Endothelial cell of umbilical vein (primary cell): ENCODE results near the gene FAM118B.

Experiments used
- EZH2 ChIP-seq: IDR thresholded peaks from 2 replicates; pipeline ENCODE4 v1.6.1; 2012; ENCODE audit warnings: borderline replicate concordance, low read depth, mild to moderate bottlenecking, moderate library complexity, low read length, inconsistent platforms; ENCODE audit not compliant: severe bottlenecking
- GATA2 ChIP-seq: IDR thresholded peaks from 2 replicates; pipeline ENCODE4 v1.7.0; 2011; ENCODE audit warnings: low read depth, mild to moderate bottlenecking, moderate library complexity, mixed read lengths, low read length; ENCODE audit not compliant: insufficient read length, insufficient read depth
- MYC ChIP-seq: IDR thresholded peaks from one replicate; pipeline ENCODE4 v1.6.1; 2011; ENCODE audit warnings: mild to moderate bottlenecking, low read depth, low read length
- POLR2A ChIP-seq: IDR thresholded peaks from 2 replicates; pipeline ENCODE4 v1.6.1; 2012; ENCODE audit warnings: low read depth, mild to moderate bottlenecking, control low read depth, low read length
- POLR2AphosphoS5 ChIP-seq: IDR thresholded peaks from 2 replicates; pipeline ENCODE4 v1.6.1; 2012; ENCODE audit warnings: low read depth, mild to moderate bottlenecking, control low read depth, low read length, moderate library complexity; ENCODE audit not compliant: insufficient read depth
- TF ChIP-seq, protein P1 (sequence below), 2 donors: IDR thresholded peaks; 1 replicate in 1 of 2; 2 replicates in 1 of 2; pipeline ENCODE4 v1.5.1; 2011; ENCODE audit warnings: low read length in 2 of 2, mild to moderate bottlenecking in 2 of 2, moderate library complexity in 2 of 2, control low read depth in 1 of 2, inconsistent platforms in 1 of 2, low read depth in 1 of 2; ENCODE audit not compliant: insufficient read depth in 1 of 2; ENCODE audit errors: extremely low read depth in 1 of 2
- TF ChIP-seq, protein P2 (sequence below): IDR thresholded peaks from 2 replicates; pipeline ENCODE4 v1.6.1; 2011; ENCODE audit not compliant: insufficient read depth, insufficient read length

DNA sequence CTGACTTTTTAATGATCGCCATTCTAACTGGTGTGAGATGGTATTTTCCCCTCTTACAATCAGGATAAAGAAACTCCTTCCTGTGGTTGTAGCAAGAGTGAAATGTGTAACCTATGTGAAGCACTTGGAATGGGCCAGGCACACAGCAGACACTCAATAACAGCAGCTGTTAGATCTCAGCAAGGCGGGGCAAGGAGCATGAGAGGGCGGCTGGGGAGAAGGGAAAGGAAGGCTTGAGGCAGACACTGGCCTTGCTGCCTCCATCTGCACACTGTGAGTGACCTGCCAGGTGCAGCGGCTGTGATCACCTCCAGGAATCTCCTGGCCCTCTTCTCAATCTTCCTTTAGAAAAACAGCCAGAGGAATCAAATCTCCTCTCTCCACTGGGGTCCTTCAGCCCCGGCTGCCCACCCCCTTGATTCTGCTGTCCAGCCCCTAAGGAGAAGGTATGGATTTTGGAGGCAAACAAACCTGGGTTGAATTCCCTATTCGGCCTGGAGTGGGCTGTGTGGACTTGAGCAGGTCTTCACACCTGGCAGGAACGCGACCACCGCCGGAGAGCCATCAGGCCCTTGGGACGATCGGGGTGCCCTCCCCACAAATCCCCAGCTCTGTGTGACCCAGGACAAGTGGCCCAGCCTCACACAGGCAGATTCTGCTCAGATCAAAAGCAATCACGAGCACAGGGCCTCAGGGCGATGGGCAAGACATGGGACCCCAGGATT lies 49.1 kb upstream of the FAM118B start:
- TF ChIP-seq, protein P1, sequence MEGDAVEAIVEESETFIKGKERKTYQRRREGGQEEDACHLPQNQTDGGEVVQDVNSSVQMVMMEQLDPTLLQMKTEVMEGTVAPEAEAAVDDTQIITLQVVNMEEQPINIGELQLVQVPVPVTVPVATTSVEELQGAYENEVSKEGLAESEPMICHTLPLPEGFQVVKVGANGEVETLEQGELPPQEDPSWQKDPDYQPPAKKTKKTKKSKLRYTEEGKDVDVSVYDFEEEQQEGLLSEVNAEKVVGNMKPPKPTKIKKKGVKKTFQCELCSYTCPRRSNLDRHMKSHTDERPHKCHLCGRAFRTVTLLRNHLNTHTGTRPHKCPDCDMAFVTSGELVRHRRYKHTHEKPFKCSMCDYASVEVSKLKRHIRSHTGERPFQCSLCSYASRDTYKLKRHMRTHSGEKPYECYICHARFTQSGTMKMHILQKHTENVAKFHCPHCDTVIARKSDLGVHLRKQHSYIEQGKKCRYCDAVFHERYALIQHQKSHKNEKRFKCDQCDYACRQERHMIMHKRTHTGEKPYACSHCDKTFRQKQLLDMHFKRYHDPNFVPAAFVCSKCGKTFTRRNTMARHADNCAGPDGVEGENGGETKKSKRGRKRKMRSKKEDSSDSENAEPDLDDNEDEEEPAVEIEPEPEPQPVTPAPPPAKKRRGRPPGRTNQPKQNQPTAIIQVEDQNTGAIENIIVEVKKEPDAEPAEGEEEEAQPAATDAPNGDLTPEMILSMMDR (IDR thresholded peaks at IDR 0.05; ENCODE audit: extremely low read depth in 1 of 2, insufficient read depth in 1 of 2, low read depth in 1 of 2, low read length in 2 of 2), result no peak
- no peak for TF ChIP-seq EZH2
- no peak for TF ChIP-seq POLR2AphosphoS5
- TF ChIP-seq GATA2, result no peak
- TF ChIP-seq MYC, result no peak
- TF ChIP-seq, protein P2, sequence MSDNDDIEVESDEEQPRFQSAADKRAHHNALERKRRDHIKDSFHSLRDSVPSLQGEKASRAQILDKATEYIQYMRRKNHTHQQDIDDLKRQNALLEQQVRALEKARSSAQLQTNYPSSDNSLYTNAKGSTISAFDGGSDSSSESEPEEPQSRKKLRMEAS, result no peak
- no peak for TF ChIP-seq POLR2A
